Activated CD8-positive, alpha-beta T cell treated with anti-CD3 and anti-CD28 coated beads for 36 hours (primary cell): Measurements from ENCODE around the gene RAB31. TPM values are rescaled to one million over a fixed set of nuclear protein-coding genes. Genes with fewer than 3 reads are reported as not detected.

Experiments
- ATAC-seq: fragments of 200-7000 bp; cut with Tn5 transposase; one replicate; pipeline ENCODE4 v1.10.0; 2021; ENCODE audit warnings: mild to moderate bottlenecking, moderate library complexity
- CTCF ChIA-PET: fragments of 350-600 bp; sonication (Branson Sonifier 250); formaldehyde crosslinking; loops from one replicate; lab custom pipeline; 2021; ENCODE audit warnings: antibody characterized with exemption; lab: Charles Lee
- POLR2A ChIA-PET: fragments of 350-600 bp; sonication (Branson Sonifier 250); formaldehyde crosslinking; loops from one replicate; lab custom pipeline; 2021; ENCODE audit warnings: antibody characterized with exemption; lab: Charles Lee
- DNase-seq: peaks from one replicate; pipeline ENCODE4 v3.0.0-alpha.2; 2020
- H3K27ac Mint-ChIP-seq: one replicate; pipeline ENCODE4 v1.8.0; 2021; ENCODE audit warnings: mild to moderate bottlenecking, mixed read lengths
- H3K27me3 Mint-ChIP-seq: one replicate; pipeline ENCODE4 v1.8.0; 2021; ENCODE audit warnings: mixed read lengths
- H3K36me3 Mint-ChIP-seq: one replicate; pipeline ENCODE4 v1.8.0; 2021; ENCODE audit warnings: low read depth, mixed read lengths
- H3K4me1 Mint-ChIP-seq: one replicate; pipeline ENCODE4 v1.8.0; 2021; ENCODE audit warnings: low read depth, mixed read lengths
- H3K4me3 Mint-ChIP-seq: one replicate; pipeline ENCODE4 v1.8.0; 2021; ENCODE audit warnings: mild to moderate bottlenecking, moderate library complexity, mixed read lengths
- H3K9me3 Mint-ChIP-seq: one replicate; pipeline ENCODE4 v1.8.0; 2021; ENCODE audit warnings: mixed read lengths
- CTCF ChIP-seq: fragments of 200-600 bp; IDR thresholded peaks from one replicate; pipeline ENCODE4 v1.8.0; 2022; ENCODE audit warnings: antibody characterized with exemption, mild to moderate bottlenecking
- intact Hi-C: fragments of 100-400 bp; cut with micrococcal nuclease; formaldehyde crosslinking; loops from one replicate; pipeline ENCODE4 v1.10.0; 2022
- total RNA-seq, 2 experiments: library from RNA; stranded (reverse); gene quantifications; one replicate each; pipeline ENCODE4 v1.2.3, GENCODE V29; 2021

Gene RAB31
- total RNA-seq, 2 experiments from 2014 or later = 0.45 to 0.76 TPM

- Mint-ChIP-seq H3K4me1 (peaks cover 11% of the 10 kb centered on the region), H3K9me3 (no peaks in the 10 kb centered on the region), H3K4me3 (no peak overlapping the region), H3K27ac (no peak overlapping the region), H3K36me3 (no peaks in the 10 kb centered on the region), H3K27me3 (peaks cover 14% of the 10 kb centered on the region)
- ChIA-PET POLR2A (no interaction called here), CTCF (no interaction called here)
- intact Hi-C loops = no loop called here
- DNase-seq (no peak), ATAC-seq (no peak)
- no peak for TF ChIP-seq CTCF
These were observed 164.7 kb downstream of the RAB31 start for GRCh38 chr18:9872823-9873222.

- TF ChIP-seq CTCF = no peak
- peaks cover 12% of the 10 kb centered on the region for H3K27me3 Mint-ChIP-seq
- no peak overlapping the region for H3K4me3 Mint-ChIP-seq
- no peaks in the 10 kb centered on the region for H3K36me3 Mint-ChIP-seq
- peaks cover 11% of the 10 kb centered on the region for H3K4me1 Mint-ChIP-seq
- ATAC-seq (no peak), DNase-seq (no peak)
- ChIA-PET POLR2A (no interaction called here), CTCF (no interaction called here)
- intact Hi-C loops = no loop called here
- no peak overlapping the region for H3K27ac Mint-ChIP-seq
- no peaks in the 10 kb centered on the region for H3K9me3 Mint-ChIP-seq
These were observed 166.6 kb downstream of the RAB31 start for GRCh38 chr18:9874728-9875127.

GRCh38 chr18:9876212-9876866, 168.2 kb downstream of the RAB31 start:
- Mint-ChIP-seq H3K4me3 (no peak overlapping the region), H3K27ac (no peak overlapping the region), H3K4me1 (peaks cover 11% of the 10 kb centered on the region), H3K9me3 (no peaks in the 10 kb centered on the region), H3K27me3 (peaks cover 6% of the 10 kb centered on the region), H3K36me3 (no peaks in the 10 kb centered on the region)
- ATAC-seq (no peak), DNase-seq (no peak)
- POLR2A ChIA-PET = no interaction called here
- no peak for TF ChIP-seq CTCF
- intact Hi-C loops = no loop called here
- CTCF ChIA-PET = no interaction called here

- no peak overlapping the region for H3K4me3 Mint-ChIP-seq
- intact Hi-C loops = no loop called here
- ChIA-PET POLR2A (no interaction called here), CTCF (no interaction called here)
- ATAC-seq (peak; percentile 77), DNase-seq (peak; percentile 32)
- peaks cover 5% of the 10 kb centered on the region for H3K27me3 Mint-ChIP-seq
- peak overlapping the region; percentile 4 for H3K27ac Mint-ChIP-seq
- no peaks in the 10 kb centered on the region for H3K36me3 Mint-ChIP-seq
- H3K4me1 Mint-ChIP-seq = peaks cover 11% of the 10 kb centered on the region
- no peaks in the 10 kb centered on the region for H3K9me3 Mint-ChIP-seq
- TF ChIP-seq CTCF = no peak
These were observed 169.0 kb downstream of the RAB31 start for GRCh38 chr18:9876867-9877654.

- Mint-ChIP-seq H3K4me1 (peaks cover 11% of the 10 kb centered on the region), H3K27me3 (peaks cover 5% of the 10 kb centered on the region), H3K9me3 (no peaks in the 10 kb centered on the region), H3K4me3 (no peak overlapping the region), H3K27ac (no peak overlapping the region), H3K36me3 (no peaks in the 10 kb centered on the region)
- no peak for ATAC-seq
- ChIA-PET POLR2A (no interaction called here), CTCF (no interaction called here)
- intact Hi-C loops = no loop called here
- DNase-seq = no peak
- no peak for TF ChIP-seq CTCF
These were observed 169.5 kb downstream of the RAB31 start for GRCh38 chr18:9877655-9878014.
